Left lung (tissue), 10 donors: Measurements from ENCODE around the gene WNT4. TPM values are rescaled to one million over a fixed set of nuclear protein-coding genes. Genes with fewer than 3 reads are reported as not detected.

Source experiments
- ATAC-seq: fragments of 200-7000 bp; cut with Tn5 transposase; one replicate; pipeline ENCODE4 v1.9.1; 2020; ENCODE audit warnings: moderate library complexity
- DNase-seq, 4 donors: peaks; one replicate each; pipeline ENCODE4 v3.0.0-alpha.2; 2013 to 2020
- H3K27ac ChIP-seq, 2 donors: fragments of 200-600 bp; sonication (generic) in 1 of 2; one replicate each; pipeline versions ENCODE4 v1.5.0 to v1.8.0; 2020 to 2021
- H3K27me3 ChIP-seq, 2 donors: fragments of 200-600 bp; sonication (generic) in 1 of 2; one replicate each; pipeline versions ENCODE4 v1.5.0 to v1.8.0; 2020 to 2021
- H3K36me3 ChIP-seq, 2 donors: fragments of 200-600 bp; sonication (generic) in 1 of 2; one replicate each; pipeline versions ENCODE4 v1.5.0 to v1.8.0; 2020 to 2021
- H3K4me1 ChIP-seq, 2 donors: fragments of 200-600 bp; one replicate each; pipeline ENCODE4 v1.8.0; 2021
- H3K4me3 ChIP-seq, 2 donors: fragments of 200-600 bp; sonication (generic) in 1 of 2; one replicate each; pipeline versions ENCODE4 v1.5.0 to v1.8.0; 2020 to 2021; ENCODE audit warnings: mild to moderate bottlenecking in 1 of 2
- H3K9me3 ChIP-seq, 2 donors: fragments of 200-600 bp; sonication (generic) in 1 of 2; one replicate each; pipeline versions ENCODE4 v1.5.0 to v1.8.0; 2020 to 2021
- CTCF ChIP-seq, 2 donors: fragments of 200-600 bp; sonication (generic) in 1 of 2; IDR thresholded peaks; one replicate each; pipeline versions ENCODE4 v1.5.0 to v1.8.0; 2021; ENCODE audit warnings: antibody characterized with exemption in 2 of 2
- intact Hi-C, 2 donors: fragments of 100-400 bp; cut with DNase I; formaldehyde crosslinking; loops; one replicate each; pipeline versions ENCODE4 v1.11.2 to v1.14.2; 2022
- polyA plus RNA-seq, 6 donors: library from polyadenylated mRNA; unstranded; fragments of 120-200 nt; gene quantifications; one replicate each; pipeline ENCODE4 v1.2.1, GENCODE V29; 2013; ENCODE audit not compliant: insufficient read length in 6 of 6
- total RNA-seq, 2 donors: library from RNA; stranded (reverse); fragmentation: NEBNext Ultra II Directional; extraction: Animal tissue kit (Norgen Biotek cat#: 25700); gene quantifications; one replicate each; pipeline ENCODE4 v1.2.1, GENCODE V29; 2021
- donor health status: DM: no; HTN: yes; CAD: no.
- donor health status: DM: no; HTN: no; CAD: no.

Gene WNT4
- total and polyA plus RNA-seq, 8 donors: 1.8 to 4.0 (median 2.8) TPM

GRCh38 chr1:22076346-22076745 lies 66.6 kb downstream of the WNT4 start:
- no peaks in the 10 kb centered on the region for H3K27me3 ChIP-seq
- H3K27ac ChIP-seq: peak overlapping the region in 1 of 2 donors; percentile 71
- H3K4me1 ChIP-seq: peaks cover 44 to 96% of the 10 kb centered on the region in 2 donors
- DNase-seq: no peak
- ATAC-seq: no peak
- H3K4me3 ChIP-seq: no peak overlapping the region
- intact Hi-C loops: no loop called here
- no peaks in the 10 kb centered on the region for H3K9me3 ChIP-seq
- peaks cover 0 to 30% of the 10 kb centered on the region in 2 donors for H3K36me3 ChIP-seq
- TF ChIP-seq CTCF (IDR thresholded peaks at IDR 0.05): no peak

- DNase-seq (no peak), ATAC-seq (peak; percentile 55)
- peaks cover 46 to 97% of the 10 kb centered on the region in 2 donors for H3K4me1 ChIP-seq
- intact Hi-C loops: no loop called here
- H3K36me3 ChIP-seq: peaks cover 0 to 24% of the 10 kb centered on the region in 2 donors
- H3K9me3 ChIP-seq: no peaks in the 10 kb centered on the region
- no peaks in the 10 kb centered on the region for H3K27me3 ChIP-seq
- TF ChIP-seq CTCF (IDR thresholded peaks at IDR 0.05): no peak
- no peak overlapping the region for H3K4me3 ChIP-seq
- H3K27ac ChIP-seq: peak overlapping the region in 1 of 2 donors; percentile 71
These were observed 67.2 kb downstream of the WNT4 start for GRCh38 chr1:22075718-22076117.

GRCh38 chr1:22074803-22075202 lies 68.1 kb downstream of the WNT4 start:
- peaks cover 0 to 15% of the 10 kb centered on the region in 2 donors for H3K36me3 ChIP-seq
- DNase-seq (no peak), ATAC-seq (no peak)
- no peak overlapping the region for H3K4me3 ChIP-seq
- TF ChIP-seq CTCF (IDR thresholded peaks at IDR 0.05): no peak
- intact Hi-C loops: no loop called here
- no peaks in the 10 kb centered on the region for H3K9me3 ChIP-seq
- peak overlapping the region in 1 of 2 donors; percentile 71 for H3K27ac ChIP-seq
- H3K4me1 ChIP-seq: peaks cover 46 to 99% of the 10 kb centered on the region in 2 donors
- no peaks in the 10 kb centered on the region for H3K27me3 ChIP-seq

GRCh38 chr1:22071511-22071910 lies 71.4 kb downstream of the WNT4 start:
- Histone ChIP-seq H3K9me3 (no peaks in the 10 kb centered on the region), H3K27ac (no peak overlapping the region), H3K4me1 (peaks cover 52 to 99% of the 10 kb centered on the region in 2 donors), H3K36me3 (peaks cover 0 to 6% of the 10 kb centered on the region in 2 donors), H3K4me3 (no peak overlapping the region), H3K27me3 (no peaks in the 10 kb centered on the region)
- intact Hi-C loops: no loop called here
- DNase-seq (no peak), ATAC-seq (no peak)
- no peak for TF ChIP-seq CTCF (IDR thresholded peaks at IDR 0.05)

Other genes with a start within 250 kb of the WNT4 start
- 100 to 1,000 TPM; 324 to 434 TPM for gene HSPG2, start 205.8 kb downstream of the WNT4 start, total RNA-seq
- 100 to 1,000 TPM; 150 to 218 (median 175) TPM for gene HSPG2, start 205.8 kb downstream of the WNT4 start, polyA plus RNA-seq
- not detected for gene CELA3B, start 166.1 kb downstream of the WNT4 start, total RNA-seq
- gene CELA3B, start 166.1 kb downstream of the WNT4 start, polyA plus RNA-seq: under 1 TPM in 2 of 6 donors, not detected in 4; 0.27 to 0.71 TPM
- gene CELA3A, start 141.4 kb downstream of the WNT4 start, total RNA-seq: not detected
- not detected for gene CELA3A, start 141.4 kb downstream of the WNT4 start, polyA plus RNA-seq
- gene CDC42, start 90.4 kb downstream of the WNT4 start, total RNA-seq: 100 to 1,000 TPM; 277 to 292 TPM
- 100 to 1,000 TPM; 285 to 381 (median 351) TPM for gene CDC42, start 90.4 kb downstream of the WNT4 start, polyA plus RNA-seq